ENCODE measurements around the gene PTPRR. TPM values are rescaled to one million over a fixed set of nuclear protein-coding genes. Genes with fewer than 3 reads are reported as not detected.

Gene PTPRR
- total and polyA plus RNA-seq, 2 of the 13 experiments (the other 11 are each of a cell fraction or from before 2014, with no cell fraction given): not detected

DNA sequence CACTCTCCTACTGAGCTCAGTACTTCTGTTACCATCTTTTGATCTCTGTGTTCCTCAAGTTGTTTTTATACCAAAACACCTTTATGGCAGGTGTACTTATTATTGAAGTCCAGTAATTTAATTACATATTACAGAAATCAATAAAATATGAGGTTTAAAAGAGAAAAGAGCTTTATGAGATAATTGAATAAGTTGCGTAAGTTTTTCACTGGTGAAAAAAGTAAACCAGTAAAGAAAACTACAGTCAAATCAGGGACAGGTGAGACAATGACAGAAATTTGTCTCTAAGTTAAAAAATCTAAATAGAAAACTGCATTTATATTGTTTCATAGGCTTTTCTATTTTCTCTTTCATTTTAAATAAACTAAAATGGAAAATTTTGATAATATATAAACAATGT lies 254.2 kb downstream of the PTPRR start:
- H3K4me3 ChIP-seq (replicated peaks in 1 of 3; ENCODE audit: insufficient read depth in 1 of 3, low read depth in 2 of 3, low read length in 3 of 3): no peak overlapping the region
- H3K36me3 ChIP-seq (replicated peaks in 1 of 2; ENCODE audit: control insufficient read depth in 1 of 2, insufficient read depth in 2 of 2, low read length in 2 of 2): no peaks in the 10 kb centered on the region
- ChIA-PET CTCF (ENCODE audit: low intra/inter-chr PET ratio, low total read pairs) (no interaction called here), POLR2A (no interaction called here)
- no peak overlapping the region for H2AFZ ChIP-seq (ENCODE audit: low read length)
- WGBS (ENCODE audit: low lambda C conversion rate): 12% methylated on average over 1 of the region's 1 CpG
- H3K27ac ChIP-seq (ENCODE audit: extremely low read length, insufficient read depth, low read length): no peak overlapping the region
- no peaks in the 10 kb centered on the region for H3K27me3 ChIP-seq (ENCODE audit: control insufficient read depth in 1 of 2, insufficient read depth in 2 of 2, low read length in 2 of 2)
- intact Hi-C loops (cut with micrococcal nuclease; ENCODE audit: unreplicated experiment): no loop called here
- ATAC-seq (no peak), DNase-seq (ENCODE audit: low spot score) (no peak), FAIRE-seq (no peak)
- no peaks in the 10 kb centered on the region for H3K79me2 ChIP-seq (ENCODE audit: insufficient read depth, low read length)
- no peak overlapping the region for H3K9ac ChIP-seq (ENCODE audit: insufficient read depth, low read depth, low read length)
- no TSS peak for BruUV-seq (replicated peaks)
- no peaks in the 10 kb centered on the region for H3K4me1 ChIP-seq (ENCODE audit: insufficient read depth, low read length)
- TF ChIP-seq, protein P1, sequence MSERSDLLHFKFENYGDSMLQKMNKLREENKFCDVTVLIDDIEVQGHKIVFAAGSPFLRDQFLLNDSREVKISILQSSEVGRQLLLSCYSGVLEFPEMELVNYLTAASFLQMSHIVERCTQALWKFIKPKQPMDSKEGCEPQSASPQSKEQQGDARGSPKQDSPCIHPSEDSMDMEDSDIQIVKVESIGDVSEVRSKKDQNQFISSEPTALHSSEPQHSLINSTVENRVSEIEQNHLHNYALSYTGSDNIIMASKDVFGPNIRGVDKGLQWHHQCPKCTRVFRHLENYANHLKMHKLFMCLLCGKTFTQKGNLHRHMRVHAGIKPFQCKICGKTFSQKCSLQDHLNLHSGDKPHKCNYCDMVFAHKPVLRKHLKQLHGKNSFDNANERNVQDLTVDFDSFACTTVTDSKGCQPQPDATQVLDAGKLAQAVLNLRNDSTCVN (CRISPR knock-in tag; IDR thresholded peaks at IDR 0.05; ENCODE audit: borderline replicate concordance): no peak
- no peak for TF ChIP-seq ZFP36L1 (CRISPR knock-in tag; IDR thresholded peaks at IDR 0.05)
- no peak for TF ChIP-seq NR2F1 (CRISPR knock-in tag; IDR thresholded peaks at IDR 0.05)
- TF ChIP-seq ZNF530 (CRISPR knock-in tag; IDR thresholded peaks at IDR 0.05; ENCODE audit: low read depth): no peak
- TF ChIP-seq SSRP1 (CRISPR knock-in tag; IDR thresholded peaks at IDR 0.05): no peak
- TF ChIP-seq ZNF672 (CRISPR knock-in tag; IDR thresholded peaks at IDR 0.05): no peak
- TF ChIP-seq ZNF790 (CRISPR knock-in tag; IDR thresholded peaks at IDR 0.05; ENCODE audit: borderline replicate concordance): no peak
- TF ChIP-seq HOXA7 (CRISPR knock-in tag; IDR thresholded peaks at IDR 0.05): no peak
- TF ChIP-seq, protein P2, sequence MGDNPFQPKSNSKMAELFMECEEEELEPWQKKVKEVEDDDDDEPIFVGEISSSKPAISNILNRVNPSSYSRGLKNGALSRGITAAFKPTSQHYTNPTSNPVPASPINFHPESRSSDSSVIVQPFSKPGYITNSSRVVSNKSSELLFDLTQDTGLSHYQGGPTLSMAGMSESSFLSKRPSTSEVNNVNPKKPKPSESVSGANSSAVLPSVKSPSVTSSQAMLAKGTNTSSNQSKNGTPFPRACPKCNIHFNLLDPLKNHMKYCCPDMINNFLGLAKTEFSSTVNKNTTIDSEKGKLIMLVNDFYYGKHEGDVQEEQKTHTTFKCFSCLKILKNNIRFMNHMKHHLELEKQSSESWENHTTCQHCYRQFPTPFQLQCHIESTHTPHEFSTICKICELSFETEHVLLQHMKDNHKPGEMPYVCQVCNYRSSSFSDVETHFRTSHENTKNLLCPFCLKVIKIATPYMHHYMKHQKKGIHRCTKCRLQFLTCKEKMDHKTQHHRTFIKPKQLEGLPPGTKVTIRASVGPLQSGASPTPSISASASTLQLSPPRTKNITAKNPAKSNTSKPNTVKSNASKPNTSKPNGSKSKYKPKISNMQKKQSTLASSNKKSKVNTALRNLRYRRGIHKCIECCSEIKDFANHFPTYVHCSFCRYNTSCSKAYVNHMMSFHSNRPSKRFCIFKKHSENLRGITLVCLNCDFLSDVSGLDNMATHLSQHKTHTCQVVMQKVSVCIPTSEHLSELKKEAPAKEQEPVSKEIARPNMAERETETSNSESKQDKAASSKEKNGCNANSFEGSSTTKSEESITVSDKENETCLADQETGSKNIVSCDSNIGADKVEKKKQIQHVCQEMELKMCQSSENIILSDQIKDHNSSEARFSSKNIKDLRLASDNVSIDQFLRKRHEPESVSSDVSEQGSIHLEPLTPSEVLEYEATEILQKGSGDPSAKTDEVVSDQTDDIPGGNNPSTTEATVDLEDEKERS (CRISPR knock-in tag; IDR thresholded peaks at IDR 0.05): no peak
- H4K20me1 ChIP-seq (ENCODE audit: insufficient read depth, low read length): no peaks in the 10 kb centered on the region
- H3K4me2 ChIP-seq (ENCODE audit: low read depth, low read length): no peak overlapping the region
- in situ Hi-C loops (cut with HindIII; ENCODE audit: extremely low pct_ligation_motif_present, low pct_unique_long_range_greater_than_20kb): no loop called here
- H3K9me3 ChIP-seq (ENCODE audit: low read length): no peaks in the 10 kb centered on the region

All from HepG2 (cell line).